GM21381 (cell line): ENCODE measurements around the gene TFCP2.

Source experiments
- ATAC-seq: cut with Tn5 transposase; IDR thresholded peaks from one replicate; pipeline ENCODE4 v1.9.1; 2021; ENCODE audit warnings: mild to moderate bottlenecking, moderate library complexity; ENCODE audit not compliant: unreplicated experiment

Gene TFCP2

GRCh38 chr12:51048661-51049251 lies 124.2 kb downstream of the TFCP2 start:
- no peak for ATAC-seq

GRCh38 chr12:51047655-51048540 lies 125.0 kb downstream of the TFCP2 start, which contains the start of gene LETMD1:
LETMD1 (plus strand) TSS chr12:51048327; CDS start chr12:51048357, 30 bp downstream.
- ATAC-seq, result peak; percentile 95
